WTC11 (cell line): ENCODE data around the gene DUOX2. TPM values are rescaled to one million over a fixed set of nuclear protein-coding genes. Genes with fewer than 3 reads are reported as not detected.

Source experiments
- ATAC-seq: fragments of 200-7000 bp; cut with Tn5 transposase; 2 replicates; pipeline ENCODE4 v1.10.0; 2021; ENCODE audit warnings: mild to moderate bottlenecking, moderate library complexity
- CTCF ChIA-PET: fragments of 300-600 bp; sonication (Branson Sonifier 250); formaldehyde crosslinking; loops from one replicate; lab custom pipeline; 2021; ENCODE audit warnings: antibody characterized with exemption; lab: Charles Lee
- POLR2A ChIA-PET: fragments of 350-600 bp; sonication (Branson Sonifier 250); formaldehyde crosslinking; loops from one replicate; lab custom pipeline; 2021; ENCODE audit warnings: antibody characterized with exemption; lab: Charles Lee
- DNase-seq: peaks from one replicate; pipeline ENCODE4 v3.0.0; 2021; ENCODE audit warnings: low spot score
- H3K27ac Mint-ChIP-seq: 2 replicates; pipeline ENCODE4 v1.8.0; 2021; ENCODE audit warnings: mixed read lengths
- H3K27me3 Mint-ChIP-seq: 2 replicates; pipeline ENCODE4 v1.8.0; 2021; ENCODE audit warnings: low read depth, mild to moderate bottlenecking, moderate library complexity, mixed read lengths
- H3K36me3 Mint-ChIP-seq: 2 replicates; pipeline ENCODE4 v1.8.0; 2021; ENCODE audit warnings: mixed read lengths
- H3K4me1 Mint-ChIP-seq: 2 replicates; pipeline ENCODE4 v1.8.0; 2022; ENCODE audit warnings: mixed read lengths
- H3K4me3 Mint-ChIP-seq: 2 replicates; pipeline ENCODE4 v1.8.0; 2021; ENCODE audit warnings: mild to moderate bottlenecking, moderate library complexity, mixed read lengths
- H3K9me3 Mint-ChIP-seq: 2 replicates; pipeline ENCODE4 v1.8.0; 2021; ENCODE audit warnings: mixed read lengths
- ARID4B ChIP-seq: sonication (generic); formaldehyde crosslinking; IDR thresholded peaks from 2 replicates; pipeline ENCODE4 v1.8.0; 2023; ENCODE audit warnings: missing genetic modification reagents, mild to moderate bottlenecking, borderline replicate concordance
- ATF3 ChIP-seq: sonication (generic); formaldehyde crosslinking; conservative IDR thresholded peaks from 2 replicates; pipeline ENCODE4 v1.8.1; 2022; ENCODE audit warnings: mild to moderate bottlenecking, missing genetic modification reagents
- CBFB ChIP-seq: sonication (generic); formaldehyde crosslinking; IDR thresholded peaks from 2 replicates; pipeline ENCODE4 v1.8.1; 2022; ENCODE audit warnings: mild to moderate bottlenecking, low read depth, missing genetic modification reagents
- CTCF ChIP-seq: fragments of 200-600 bp; IDR thresholded peaks from 2 replicates; pipeline ENCODE4 v1.8.0; 2022; ENCODE audit warnings: antibody characterized with exemption
- E2F1 ChIP-seq: sonication (generic); formaldehyde crosslinking; IDR thresholded peaks from 2 replicates; pipeline ENCODE4 v1.8.0; 2022; ENCODE audit warnings: mild to moderate bottlenecking, missing genetic modification reagents
- ESRRA ChIP-seq: sonication (generic); formaldehyde crosslinking; IDR thresholded peaks from 2 replicates; pipeline ENCODE4 v1.8.1; 2022; ENCODE audit warnings: mild to moderate bottlenecking, missing genetic modification reagents, borderline replicate concordance
- FOXJ3 ChIP-seq: sonication (generic); formaldehyde crosslinking; IDR thresholded peaks from 2 replicates; pipeline ENCODE4 v1.9.0; 2021; ENCODE audit warnings: missing genetic modification reagents, mild to moderate bottlenecking, borderline replicate concordance
- HMGA2 ChIP-seq: fragments of 250-450 bp; sonication (Bioruptor Pico); IDR thresholded peaks from 2 replicates; pipeline ENCODE4 v1.4.0; 2021; ENCODE audit warnings: mild to moderate bottlenecking, moderate library complexity
- IRF2 ChIP-seq: sonication (generic); formaldehyde crosslinking; IDR thresholded peaks from 2 replicates; pipeline ENCODE4 v1.8.0; 2022; ENCODE audit warnings: low read depth, missing genetic modification reagents, borderline replicate concordance
- JUN ChIP-seq: sonication (generic); formaldehyde crosslinking; IDR thresholded peaks from 2 replicates; pipeline ENCODE4 v1.8.0; 2023; ENCODE audit warnings: mild to moderate bottlenecking, missing genetic modification reagents
- RELA ChIP-seq: sonication (generic); formaldehyde crosslinking; IDR thresholded peaks from 2 replicates; pipeline ENCODE4 v1.8.1; 2022; ENCODE audit warnings: missing genetic modification reagents, mild to moderate bottlenecking, borderline replicate concordance
- SP1 ChIP-seq: sonication (generic); formaldehyde crosslinking; conservative IDR thresholded peaks from 2 replicates; pipeline ENCODE4 v1.8.1; 2022; ENCODE audit warnings: missing genetic modification reagents
- TEAD4 ChIP-seq: sonication (generic); formaldehyde crosslinking; IDR thresholded peaks from 2 replicates; pipeline ENCODE4 v1.8.0; 2022; ENCODE audit warnings: mild to moderate bottlenecking, missing genetic modification reagents
- ZNF317 ChIP-seq: sonication (generic); formaldehyde crosslinking; IDR thresholded peaks from 2 replicates; pipeline ENCODE4 v1.8.1; 2023; ENCODE audit warnings: low read depth, mild to moderate bottlenecking, moderate library complexity, missing genetic modification reagents, borderline replicate concordance
- ZNF512 ChIP-seq: sonication (generic); formaldehyde crosslinking; IDR thresholded peaks from 2 replicates; pipeline ENCODE4 v1.8.1; 2022; ENCODE audit warnings: missing genetic modification reagents, borderline replicate concordance
- ZNF532 ChIP-seq: fragments of 250-450 bp; sonication (Bioruptor Pico); IDR thresholded peaks from 2 replicates; pipeline ENCODE4 v1.9.0; 2021; ENCODE audit warnings: mild to moderate bottlenecking, borderline replicate concordance
- ZNF671 ChIP-seq: fragments of 250-450 bp; sonication (Bioruptor Pico); IDR thresholded peaks from 2 replicates; pipeline ENCODE4 v1.8.0; 2021; ENCODE audit warnings: mild to moderate bottlenecking
- total RNA-seq: library from RNA; stranded (reverse); gene quantifications from 3 replicates; pipeline ENCODE4 v1.2.3, GENCODE V29; 2021

DUOX2 gene
- total RNA-seq, 1 experiment from 2014 or later, result 0.13 TPM

- no peak for TF ChIP-seq ATF3 (CRISPR knock-in tag)
- no peak for TF ChIP-seq CTCF
- TF ChIP-seq ARID4B (CRISPR knock-in tag), result no peak
- TF ChIP-seq RELA, result no peak
- no peak for TF ChIP-seq TEAD4
These were observed 12.7 kb upstream of the DUOX2 start (continued) for GRCh38 chr15:45126535-45127158.

GRCh38 chr15:45123397-45123796 is 9.4 kb upstream of the DUOX2 start:
- CTCF ChIA-PET, result interaction anchor here (1.3 to 1.7 kb wide), 5 partner anchors 9 to 270 kb away, joined by 3 to 6 read pairs (median 4); partner anchors contain the start of genes DUOX2 and DUOXA2
- DNase-seq (no peak), ATAC-seq (no peak)
- Mint-ChIP-seq H3K27me3 (peaks cover 96% of the 10 kb centered on the region), H3K9me3 (no peaks in the 10 kb centered on the region), H3K27ac (no peak overlapping the region), H3K36me3 (no peaks in the 10 kb centered on the region), H3K4me3 (no peak overlapping the region), H3K4me1 (peaks cover 1% of the 10 kb centered on the region; the same call in 1 of the 2 replicates)
- POLR2A ChIA-PET, result no interaction called here
- TF ChIP-seq ZNF317 (CRISPR knock-in tag), result no peak
- no peak for TF ChIP-seq IRF2 (CRISPR knock-in tag)
- no peak for TF ChIP-seq ZNF512
- TF ChIP-seq HMGA2 (CRISPR knock-in tag), result no peak
- TF ChIP-seq ESRRA (CRISPR knock-in tag), result no peak
- TF ChIP-seq SP1 (CRISPR knock-in tag), result no peak
- no peak for TF ChIP-seq ZNF671

GRCh38 chr15:45122719-45123118 is 8.7 kb upstream of the DUOX2 start:
- DNase-seq (no peak), ATAC-seq (no peak)
- H3K9me3 Mint-ChIP-seq, result no peaks in the 10 kb centered on the region
- no peak overlapping the region for H3K4me3 Mint-ChIP-seq
- H3K4me1 Mint-ChIP-seq, result peaks cover 3% of the 10 kb centered on the region
- no peaks in the 10 kb centered on the region for H3K36me3 Mint-ChIP-seq
- H3K27me3 Mint-ChIP-seq, result peaks cover 96% of the 10 kb centered on the region
- H3K27ac Mint-ChIP-seq, result no peak overlapping the region
- CTCF ChIA-PET, result interaction anchor here (0.8 to 1.7 kb wide), 3 partner anchors 8 to 41 kb away, joined by 3 to 6 read pairs (median 4); partner anchors contain the start of genes DUOX2 and DUOXA2
- POLR2A ChIA-PET, result no interaction called here
- TF ChIP-seq E2F1, result no peak
- TF ChIP-seq CBFB, result no peak
- no peak for TF ChIP-seq RELA
- TF ChIP-seq ZNF532 (CRISPR knock-in tag), result no peak
- TF ChIP-seq HMGA2 (CRISPR knock-in tag), result no peak
- no peak for TF ChIP-seq JUN (CRISPR knock-in tag)
- TF ChIP-seq FOXJ3 (CRISPR knock-in tag), result no peak
- no peak for TF ChIP-seq ATF3 (CRISPR knock-in tag)
